Activated CD4-positive, alpha-beta T cell treated with anti-CD3 and anti-CD28 coated beads, Interleukin-2, amount 10 ng/mL, durations not matched to agents 7 days and 5 days (primary cell): ENCODE results near the gene MICALL2. TPM values are rescaled to one million over a fixed set of nuclear protein-coding genes. Genes with fewer than 3 reads are reported as not detected.

Experiments
- CTCF ChIA-PET: fragments of 350-600 bp; sonication (Branson Sonifier 250); formaldehyde crosslinking; loops from one replicate; lab custom pipeline; 2021; ENCODE audit warnings: antibody characterized with exemption; lab: Charles Lee
- POLR2A ChIA-PET: fragments of 350-600 bp; sonication (Branson Sonifier 250); formaldehyde crosslinking; loops from one replicate; lab custom pipeline; 2021; ENCODE audit warnings: antibody characterized with exemption; lab: Charles Lee
- DNase-seq: peaks from one replicate; pipeline ENCODE4 v3.0.0-alpha.2; 2020
- H3K27ac Mint-ChIP-seq: one replicate; pipeline ENCODE4 v1.8.0; 2021; ENCODE audit warnings: mild to moderate bottlenecking, moderate library complexity, mixed read lengths
- H3K27me3 Mint-ChIP-seq: one replicate; pipeline ENCODE4 v1.8.0; 2021; ENCODE audit warnings: mixed read lengths
- H3K36me3 Mint-ChIP-seq: one replicate; pipeline ENCODE4 v1.8.0; 2021; ENCODE audit warnings: low read depth, mixed read lengths
- H3K4me1 Mint-ChIP-seq: one replicate; pipeline ENCODE4 v1.8.0; 2021; ENCODE audit warnings: mixed read lengths
- H3K4me3 Mint-ChIP-seq: one replicate; pipeline ENCODE4 v1.8.0; 2021; ENCODE audit warnings: mild to moderate bottlenecking, moderate library complexity, mixed read lengths
- H3K9me3 Mint-ChIP-seq: one replicate; pipeline ENCODE4 v1.8.0; 2021; ENCODE audit warnings: mixed read lengths
- total RNA-seq, 2 experiments: library from RNA; stranded (reverse); gene quantifications; one replicate each; pipeline ENCODE4 v1.2.3, GENCODE V29; 2021

MICALL2 gene
- total RNA-seq, 2 experiments from 2014 or later = 2.1 to 2.7 TPM

DNA sequence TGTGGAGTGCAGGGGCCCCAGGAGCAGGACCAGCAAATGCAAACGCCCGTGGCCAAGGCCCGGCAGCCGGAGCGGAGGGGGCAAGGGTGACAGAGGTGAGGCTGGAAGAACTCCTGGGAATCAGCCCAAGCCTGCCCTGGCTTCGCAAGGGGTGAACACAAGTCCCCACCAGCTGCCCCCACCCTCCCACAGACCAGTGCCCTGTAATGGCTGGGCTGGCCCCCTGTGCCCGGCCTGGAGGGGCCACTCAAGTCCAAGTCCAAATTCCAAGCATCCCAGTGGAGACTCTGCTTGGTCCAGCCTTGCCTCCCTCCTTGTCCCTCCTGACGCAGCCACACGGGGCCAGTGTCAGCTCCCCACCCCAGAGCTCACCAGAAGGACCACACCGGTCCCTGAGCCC lies 28.0 kb downstream of the MICALL2 start:
- POLR2A ChIA-PET = no interaction called here
- DNase-seq = no peak
- CTCF ChIA-PET = interaction anchor here (1.0 to 1.4 kb wide), 3 partner anchors 10 to 230 kb away, joined by 3 to 4 read pairs (median 3); no protein-coding TSS in a partner anchor
- Mint-ChIP-seq H3K9me3 (no peaks in the 10 kb centered on the region), H3K27me3 (peaks cover 2% of the 10 kb centered on the region), H3K36me3 (no peaks in the 10 kb centered on the region), H3K27ac (no peak overlapping the region), H3K4me3 (no peak overlapping the region), H3K4me1 (peaks cover 2% of the 10 kb centered on the region)

DNA sequence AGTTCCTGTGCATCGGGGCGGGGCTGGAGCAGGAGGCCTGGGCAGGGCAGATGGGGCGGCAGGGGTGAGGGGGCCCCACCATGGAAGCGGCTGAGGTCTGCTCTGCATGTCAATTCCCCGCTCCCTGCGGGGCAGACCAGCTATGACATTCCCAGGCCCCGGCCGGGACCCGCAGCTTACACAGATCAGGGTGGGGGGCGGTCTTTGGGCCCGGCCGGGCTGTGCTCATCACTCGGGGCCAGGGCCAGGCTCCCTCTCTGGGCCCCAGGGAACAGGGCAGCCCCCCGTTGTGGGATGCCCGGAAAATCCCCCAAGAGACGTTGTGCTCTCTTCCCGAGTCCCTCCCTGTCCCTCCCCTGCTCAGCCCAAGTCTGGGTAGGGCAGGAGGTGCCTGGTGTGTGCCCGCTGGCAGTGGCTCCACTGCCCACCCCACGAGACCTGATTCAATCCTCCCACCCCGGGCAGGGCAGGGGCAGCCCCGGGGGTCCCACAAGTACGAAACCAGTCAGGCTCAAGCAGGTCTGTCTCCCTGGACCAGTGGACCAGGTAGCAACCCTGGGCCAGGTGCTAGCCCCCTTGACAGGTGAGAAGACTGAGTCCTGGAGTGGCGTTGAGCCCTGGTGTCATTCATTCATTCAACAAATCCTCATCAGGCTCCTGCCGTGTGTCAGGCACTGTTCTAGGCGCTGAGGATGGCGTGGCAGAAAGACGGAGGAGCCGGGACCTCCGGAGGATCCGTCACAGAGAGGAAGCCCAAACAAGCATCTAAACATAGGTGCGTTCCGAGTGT lies 29.0 kb downstream of the MICALL2 start:
- Mint-ChIP-seq H3K36me3 (no peaks in the 10 kb centered on the region), H3K4me1 (peaks cover 2% of the 10 kb centered on the region), H3K27me3 (peaks cover 5% of the 10 kb centered on the region), H3K9me3 (no peaks in the 10 kb centered on the region), H3K4me3 (no peak overlapping the region), H3K27ac (no peak overlapping the region)
- CTCF ChIA-PET = no interaction called here
- POLR2A ChIA-PET = no interaction called here
- DNase-seq = no peak

DNA sequence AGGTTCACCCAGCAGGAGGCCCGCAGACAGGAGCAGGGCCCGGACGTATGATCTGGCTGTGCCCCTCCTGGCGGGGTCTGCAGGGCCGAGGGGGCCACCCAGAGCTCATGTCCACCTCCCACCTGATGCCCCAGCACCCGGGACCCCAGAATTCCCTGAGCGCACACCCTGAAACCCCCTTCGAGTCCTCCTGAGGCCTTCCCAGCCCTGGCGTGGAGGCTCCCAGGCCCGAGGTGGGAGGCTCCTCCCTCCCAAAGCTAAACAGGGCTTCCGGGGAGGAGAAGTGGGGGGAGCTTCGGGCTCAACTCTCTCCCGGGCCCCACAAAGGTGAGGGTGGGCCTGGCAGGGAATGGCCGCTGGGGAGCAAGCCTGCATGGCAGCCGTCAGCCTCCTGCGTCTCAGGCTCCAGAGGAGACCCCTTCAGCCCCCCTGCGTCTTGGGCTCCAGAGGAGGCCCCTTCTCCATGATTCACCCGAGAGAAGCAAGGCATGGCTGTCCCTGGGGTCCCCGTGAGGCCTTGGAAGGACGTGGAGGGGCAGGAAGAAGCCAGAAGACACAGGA lies 30.2 kb downstream of the MICALL2 start:
- POLR2A ChIA-PET = no interaction called here
- peaks cover 7% of the 10 kb centered on the region for H3K27me3 Mint-ChIP-seq
- no peaks in the 10 kb centered on the region for H3K36me3 Mint-ChIP-seq
- CTCF ChIA-PET = interaction anchor here (1.0 kb wide), 1 partner anchor 9 kb away, joined by 3 read pairs; no protein-coding TSS in a partner anchor
- H3K9me3 Mint-ChIP-seq = no peaks in the 10 kb centered on the region
- peaks cover 2% of the 10 kb centered on the region for H3K4me1 Mint-ChIP-seq
- H3K4me3 Mint-ChIP-seq = no peak overlapping the region
- H3K27ac Mint-ChIP-seq = no peak overlapping the region
- DNase-seq = no peak

DNA sequence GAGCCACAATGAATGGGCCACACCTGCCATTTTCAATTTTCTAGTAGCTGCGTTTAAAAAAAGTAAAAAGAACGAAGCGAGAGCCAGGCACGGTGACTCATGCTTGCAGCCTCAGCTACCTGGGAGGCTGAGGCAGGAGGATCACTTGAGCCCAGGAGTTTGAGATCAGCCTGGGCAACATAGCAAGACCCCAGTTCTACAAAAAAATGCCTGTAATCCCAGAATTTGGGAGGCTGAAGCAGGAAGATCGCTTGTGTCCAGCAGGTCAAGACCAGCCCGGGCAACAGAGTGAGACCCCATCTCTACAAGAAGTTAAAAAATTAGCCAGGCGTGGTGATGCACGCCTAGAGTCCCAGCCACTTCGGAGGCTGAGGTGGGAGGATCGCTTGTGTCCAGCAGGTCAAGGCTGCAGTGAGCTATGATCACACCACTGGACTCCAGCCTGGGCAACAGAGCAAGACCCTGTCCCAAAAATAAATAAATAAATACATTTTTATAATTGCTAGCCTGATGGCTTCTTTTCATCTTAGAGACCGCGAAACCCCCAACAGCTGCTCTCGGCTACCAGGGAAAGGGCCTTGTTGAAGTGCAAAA lies 32.1 kb downstream of the MICALL2 start:
- no peak for DNase-seq
- peaks cover 16% of the 10 kb centered on the region for H3K27me3 Mint-ChIP-seq
- no peak overlapping the region for H3K4me3 Mint-ChIP-seq
- H3K36me3 Mint-ChIP-seq = no peaks in the 10 kb centered on the region
- H3K27ac Mint-ChIP-seq = no peak overlapping the region
- ChIA-PET POLR2A (no interaction called here), CTCF (interaction anchor here (1.4 kb wide), 1 partner anchor 234 kb away, joined by 3 read pairs; no protein-coding TSS in a partner anchor)
- no peaks in the 10 kb centered on the region for H3K4me1 Mint-ChIP-seq
- no peaks in the 10 kb centered on the region for H3K9me3 Mint-ChIP-seq

DNA sequence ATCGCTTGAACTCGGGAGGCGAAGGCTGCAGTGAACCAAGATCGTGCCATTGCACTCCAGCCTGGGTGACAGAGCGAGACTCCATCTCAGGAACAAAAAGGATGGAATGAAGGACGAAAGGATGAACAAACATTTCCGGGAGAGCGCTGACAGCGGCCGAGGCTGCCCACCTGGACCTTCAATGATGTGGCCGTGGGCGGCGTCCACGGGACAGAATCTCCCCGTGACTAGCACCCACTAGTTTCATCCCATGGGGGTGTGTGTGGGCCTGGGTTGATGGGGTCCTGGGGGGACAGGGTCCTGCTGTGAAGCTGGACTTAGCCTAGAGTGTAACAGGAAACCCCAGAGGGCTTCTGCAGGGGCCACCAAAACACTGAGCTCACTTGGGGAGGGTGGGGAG lies 32.8 kb downstream of the MICALL2 start:
- no peak overlapping the region for H3K27ac Mint-ChIP-seq
- no peaks in the 10 kb centered on the region for H3K9me3 Mint-ChIP-seq
- no peaks in the 10 kb centered on the region for H3K4me1 Mint-ChIP-seq
- H3K4me3 Mint-ChIP-seq = no peak overlapping the region
- no peaks in the 10 kb centered on the region for H3K36me3 Mint-ChIP-seq
- H3K27me3 Mint-ChIP-seq = peaks cover 16% of the 10 kb centered on the region
- no peak for DNase-seq
- POLR2A ChIA-PET = no interaction called here
- CTCF ChIA-PET = interaction anchor here (1.4 kb wide), 1 partner anchor 233 kb away, joined by 3 read pairs; no protein-coding TSS in a partner anchor

DNA sequence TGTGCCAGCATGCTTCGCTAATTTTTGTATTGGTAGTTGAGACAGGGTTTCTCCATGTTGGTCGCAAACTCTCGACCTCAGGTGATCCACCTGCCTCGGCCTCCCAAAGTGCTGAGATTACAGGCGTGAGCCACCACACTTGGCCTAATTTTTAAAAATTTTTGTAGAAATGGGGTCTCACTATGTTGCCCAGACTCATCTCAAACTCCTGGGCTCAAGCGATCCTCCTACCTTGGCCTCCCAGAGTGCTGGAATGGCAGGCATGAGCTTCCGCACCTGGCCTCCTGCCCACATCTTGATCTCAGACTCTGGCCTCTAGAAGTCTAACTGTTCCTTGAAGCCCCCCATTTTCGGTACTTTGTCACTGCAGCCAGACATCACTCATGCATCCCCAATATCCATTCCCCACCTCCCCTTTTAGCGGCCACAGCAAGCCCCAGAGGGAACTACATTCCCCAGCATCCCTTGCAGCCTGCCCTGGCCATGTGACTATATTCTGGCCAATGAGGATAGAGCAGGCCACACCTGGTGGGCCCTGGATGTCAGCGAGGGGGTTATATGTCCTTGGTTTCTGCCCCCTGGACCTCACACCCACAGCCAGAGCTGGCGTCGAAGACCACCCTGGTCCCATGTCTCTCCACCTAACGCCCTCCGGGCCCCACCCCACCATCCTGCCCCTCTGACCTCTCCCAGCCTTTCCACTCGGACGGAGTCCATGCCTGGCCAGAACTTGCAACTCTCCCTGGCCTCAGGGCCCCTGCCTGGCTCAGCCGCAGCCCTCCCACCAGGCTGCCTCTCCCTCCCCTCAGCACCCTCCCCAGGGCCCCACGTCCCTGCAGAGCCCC lies 33.8 kb downstream of the MICALL2 start:
- H3K4me1 Mint-ChIP-seq = no peaks in the 10 kb centered on the region
- H3K27me3 Mint-ChIP-seq = peaks cover 16% of the 10 kb centered on the region
- CTCF ChIA-PET = interaction anchor here (0.6 to 1.4 kb wide), 2 partner anchors 215 to 232 kb away, joined by 3 read pairs; no protein-coding TSS in a partner anchor
- no peaks in the 10 kb centered on the region for H3K36me3 Mint-ChIP-seq
- DNase-seq = no peak
- POLR2A ChIA-PET = no interaction called here
- H3K27ac Mint-ChIP-seq = no peak overlapping the region
- no peaks in the 10 kb centered on the region for H3K9me3 Mint-ChIP-seq
- no peak overlapping the region for H3K4me3 Mint-ChIP-seq

DNA sequence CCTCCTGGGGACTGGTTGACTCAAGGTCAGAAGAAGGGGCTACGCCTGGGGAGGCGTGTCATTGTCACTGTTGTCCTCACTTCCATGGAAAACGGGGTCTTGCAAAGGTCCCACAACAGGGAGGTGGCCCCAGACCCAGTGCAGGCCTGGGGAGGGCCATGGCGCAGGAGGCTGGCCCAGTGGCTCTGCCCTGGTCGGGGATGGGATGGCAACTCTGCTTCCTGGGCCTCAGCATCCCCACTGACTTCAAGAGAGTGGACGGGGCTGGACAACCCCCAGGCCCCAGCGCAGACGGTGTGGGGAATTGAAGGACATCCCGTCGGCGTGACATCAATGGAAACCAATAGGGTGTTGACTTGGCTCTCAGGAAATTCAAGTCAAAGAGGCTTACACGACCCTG lies 35.2 kb downstream of the MICALL2 start:
- H3K27ac Mint-ChIP-seq = no peak overlapping the region

DNA sequence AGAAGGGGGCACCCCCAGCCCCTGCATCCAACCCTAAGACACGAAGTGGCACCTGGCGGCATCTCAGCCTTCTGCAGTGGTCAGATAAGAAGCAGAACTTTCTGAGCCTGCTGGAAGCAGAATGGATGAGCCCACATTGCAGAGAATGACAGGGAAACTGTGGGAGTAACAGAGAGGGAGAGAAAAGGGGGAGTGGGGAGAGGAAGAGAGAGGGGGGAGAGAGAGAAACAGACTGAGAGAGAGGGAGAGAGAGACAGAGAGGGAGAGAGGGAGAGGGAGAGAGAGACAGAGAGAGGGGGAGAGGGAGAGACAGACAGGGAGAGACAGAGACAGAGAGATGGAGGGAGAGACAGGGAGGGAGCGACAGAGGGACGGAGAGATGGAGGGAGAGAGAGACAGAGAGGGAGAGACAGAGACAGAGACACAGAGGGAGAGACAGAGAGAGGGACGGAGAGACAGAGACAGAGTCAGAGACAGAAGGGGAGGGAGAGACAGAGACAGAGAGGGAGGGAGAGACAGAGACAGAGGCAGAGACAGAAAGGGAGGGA lies 35.9 kb downstream of the MICALL2 start:
- no peak for DNase-seq
- Mint-ChIP-seq H3K27ac (no peak overlapping the region), H3K27me3 (peaks cover 19% of the 10 kb centered on the region), H3K36me3 (no peaks in the 10 kb centered on the region), H3K9me3 (peaks cover under 1% of the 10 kb centered on the region), H3K4me1 (peaks cover 7% of the 10 kb centered on the region), H3K4me3 (no peak overlapping the region)
- ChIA-PET POLR2A (no interaction called here), CTCF (interaction anchor here (1.6 kb wide), 1 partner anchor 9 kb away, joined by 8 read pairs; no protein-coding TSS in a partner anchor)

More for the DNA sequence above, 35.2 kb downstream of the MICALL2 start:
- no peak for DNase-seq
- Mint-ChIP-seq H3K4me3 (no peak overlapping the region), H3K27me3 (peaks cover 19% of the 10 kb centered on the region), H3K36me3 (no peaks in the 10 kb centered on the region), H3K4me1 (peaks cover 4% of the 10 kb centered on the region), H3K9me3 (no peaks in the 10 kb centered on the region)
- ChIA-PET CTCF (interaction anchor here (0.7 kb wide), 1 partner anchor 68 kb away, joined by 3 read pairs; no protein-coding TSS in a partner anchor), POLR2A (no interaction called here)

DNA sequence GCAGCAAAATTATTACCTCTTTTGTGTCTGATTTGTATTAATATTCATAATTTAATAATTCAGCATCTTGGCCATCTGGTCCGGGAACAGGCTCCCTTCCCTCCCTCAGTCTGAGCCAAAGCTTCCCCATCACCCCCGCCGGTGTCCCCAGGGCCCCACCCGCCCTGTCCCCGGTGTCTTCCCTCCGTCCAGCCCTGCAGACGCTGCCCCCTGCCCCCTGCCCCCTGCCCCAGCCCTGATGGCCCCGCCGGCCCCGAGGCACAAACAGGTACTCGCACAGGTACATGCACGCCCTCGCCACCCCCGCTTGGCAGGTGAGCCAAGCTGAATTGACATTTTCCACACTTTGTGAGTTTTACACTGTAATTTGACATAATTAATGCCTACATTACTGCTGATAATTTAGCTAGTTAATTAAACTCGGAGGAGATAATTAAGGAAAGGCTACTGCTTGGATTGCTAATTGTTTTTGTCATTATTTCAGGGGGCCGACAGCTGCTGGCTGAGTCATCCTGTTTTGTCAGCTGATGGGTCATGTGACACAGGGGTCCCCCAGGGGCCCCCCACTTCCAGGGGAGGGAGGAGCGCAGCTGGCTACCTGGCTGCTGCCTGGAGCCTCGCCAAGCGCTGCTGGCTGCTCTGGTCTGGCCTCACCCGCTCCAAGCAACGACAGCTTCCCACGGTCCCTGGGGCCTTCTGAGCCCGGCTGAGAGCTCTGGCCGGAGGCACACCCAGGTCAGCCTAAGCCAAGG lies 36.6 kb downstream of the MICALL2 start:
- H3K4me1 Mint-ChIP-seq = peaks cover 13% of the 10 kb centered on the region
- H3K36me3 Mint-ChIP-seq = no peaks in the 10 kb centered on the region
- ChIA-PET CTCF (interaction anchor here (1.6 kb wide), 1 partner anchor 10 kb away, joined by 8 read pairs; no protein-coding TSS in a partner anchor), POLR2A (no interaction called here)
- DNase-seq = no peak
- no peak overlapping the region for H3K27ac Mint-ChIP-seq
- no peak overlapping the region for H3K4me3 Mint-ChIP-seq
- H3K9me3 Mint-ChIP-seq = peaks cover 4% of the 10 kb centered on the region
- peaks cover 19% of the 10 kb centered on the region for H3K27me3 Mint-ChIP-seq

DNA sequence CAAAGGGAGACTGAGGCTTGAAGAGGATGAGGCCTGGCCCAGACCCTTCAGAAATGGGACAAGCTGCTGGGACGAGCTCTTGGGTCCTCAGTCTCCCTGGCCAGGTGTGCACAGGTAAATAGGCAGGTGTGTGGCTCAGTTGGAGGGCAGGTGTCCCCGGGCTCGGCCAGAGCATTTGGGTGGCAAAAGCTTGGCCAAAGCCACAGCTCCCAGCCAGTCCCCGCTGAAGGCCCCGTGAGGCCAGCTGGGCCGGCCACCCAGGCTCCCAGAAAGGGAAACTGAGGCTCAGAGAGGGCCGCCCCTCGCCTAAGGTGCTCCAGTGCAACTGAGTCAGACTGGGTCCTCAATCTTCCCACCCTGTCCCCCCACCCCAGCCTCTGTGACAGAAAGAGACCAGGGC lies 37.3 kb downstream of the MICALL2 start:
- peaks cover 4% of the 10 kb centered on the region for H3K9me3 Mint-ChIP-seq
- peaks cover 20% of the 10 kb centered on the region for H3K4me1 Mint-ChIP-seq
- H3K27me3 Mint-ChIP-seq = peaks cover 20% of the 10 kb centered on the region
- ChIA-PET CTCF (interaction anchor here (0.7 to 1.6 kb wide), 2 partner anchors 9 to 11 kb away, joined by 4 to 8 read pairs; no protein-coding TSS in a partner anchor), POLR2A (no interaction called here)
- H3K27ac Mint-ChIP-seq = no peak overlapping the region
- DNase-seq = no peak
- H3K36me3 Mint-ChIP-seq = no peaks in the 10 kb centered on the region
- no peak overlapping the region for H3K4me3 Mint-ChIP-seq

DNA sequence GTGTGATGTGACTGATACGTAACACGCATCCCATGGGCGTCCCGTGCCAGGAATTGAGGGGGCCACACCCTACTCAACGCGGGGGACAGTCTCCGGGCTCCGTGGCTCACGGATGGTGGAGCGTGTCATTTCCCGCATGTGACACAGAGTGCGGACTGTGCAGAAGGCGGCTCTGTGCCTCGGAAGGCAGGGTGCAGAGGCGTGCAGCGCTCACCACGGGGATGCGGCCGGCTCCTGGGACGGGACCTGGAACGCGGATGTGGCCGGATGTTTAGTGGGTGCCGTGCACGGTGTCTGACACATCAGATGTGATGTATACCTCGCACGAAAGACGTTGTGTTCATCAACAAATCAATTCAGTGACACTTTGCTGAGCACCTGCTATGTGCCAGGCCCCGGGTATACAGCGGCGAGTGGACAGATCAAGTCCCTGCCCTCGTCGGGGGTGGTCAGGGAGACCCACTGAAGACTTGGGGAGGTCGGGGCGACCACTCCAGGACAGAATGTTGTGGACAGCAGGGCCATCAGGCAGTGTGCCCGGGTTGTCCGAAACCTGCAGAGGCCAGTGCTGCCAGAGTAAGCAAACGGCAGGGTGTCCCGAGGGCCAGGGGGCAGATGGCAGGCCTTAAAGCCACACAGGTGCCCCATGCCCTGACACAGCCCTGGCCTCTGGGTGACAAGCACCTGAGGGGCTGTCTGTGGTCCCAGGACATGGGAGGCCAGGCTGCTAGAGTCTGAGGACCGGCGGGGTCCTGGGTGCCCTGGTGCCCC lies 38.1 kb downstream of the MICALL2 start:
- CTCF ChIA-PET = interaction anchor here (0.7 kb wide), 1 partner anchor 10 kb away, joined by 4 read pairs; no protein-coding TSS in a partner anchor
- peaks cover 23% of the 10 kb centered on the region for H3K4me1 Mint-ChIP-seq
- no peaks in the 10 kb centered on the region for H3K36me3 Mint-ChIP-seq
- POLR2A ChIA-PET = no interaction called here
- no peak overlapping the region for H3K4me3 Mint-ChIP-seq
- H3K9me3 Mint-ChIP-seq = peaks cover 4% of the 10 kb centered on the region
- H3K27me3 Mint-ChIP-seq = peaks cover 20% of the 10 kb centered on the region
- no peak for DNase-seq
- H3K27ac Mint-ChIP-seq = no peak overlapping the region
